GM12865 (cell line): ENCODE results near the gene PKP1.

Experiments used
- DNase-seq: peaks from one replicate; pipeline ENCODE4 v3.0.0; 2010; ENCODE audit warnings: low read depth
- H3K4me3 ChIP-seq: 2 replicates; pipeline ENCODE4 v1.5.1; 2011; ENCODE audit warnings: mild to moderate bottlenecking, low read depth, low read length, control low read depth
- CTCF ChIP-seq: IDR thresholded peaks from 2 replicates; pipeline ENCODE4 v1.5.1; 2011; ENCODE audit warnings: low read length, control low read depth, low read depth, inconsistent platforms; ENCODE audit not compliant: insufficient read depth; ENCODE audit errors: missing control alignments

PKP1 gene

GRCh38 chr1:201298396-201299381 is 15.4 kb downstream of the PKP1 start:
- no peak for TF ChIP-seq CTCF
- no peak for DNase-seq
- H3K4me3 ChIP-seq, result no peak overlapping the region

- no peak for TF ChIP-seq CTCF
- no peak for DNase-seq
- H3K4me3 ChIP-seq, result no peak overlapping the region
Measured at GRCh38 chr1:201299968-201300367, 16.7 kb downstream of the PKP1 start.

DNA sequence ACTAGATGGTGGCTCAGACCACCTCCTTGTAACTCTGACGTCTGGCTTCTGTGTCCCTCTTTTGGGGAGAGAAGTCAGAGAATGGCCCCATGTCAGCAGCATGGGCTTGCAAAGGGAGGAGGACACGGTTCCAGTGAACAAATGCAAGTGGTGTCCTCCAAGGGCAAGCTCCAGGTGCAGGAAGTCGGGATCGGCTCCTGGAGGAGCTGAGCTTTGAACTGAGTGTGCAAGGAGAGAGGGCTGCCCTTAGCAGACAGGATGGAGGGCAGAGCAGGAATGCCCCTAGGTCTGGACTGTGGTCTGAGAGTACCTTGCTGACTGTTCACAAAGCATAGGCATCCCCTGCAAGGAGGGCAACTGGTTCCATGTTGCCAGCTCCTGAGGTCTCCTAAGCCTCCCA is 17.3 kb downstream of the PKP1 start:
- H3K4me3 ChIP-seq, result no peak overlapping the region
- no peak for DNase-seq
- TF ChIP-seq CTCF, result no peak

DNA sequence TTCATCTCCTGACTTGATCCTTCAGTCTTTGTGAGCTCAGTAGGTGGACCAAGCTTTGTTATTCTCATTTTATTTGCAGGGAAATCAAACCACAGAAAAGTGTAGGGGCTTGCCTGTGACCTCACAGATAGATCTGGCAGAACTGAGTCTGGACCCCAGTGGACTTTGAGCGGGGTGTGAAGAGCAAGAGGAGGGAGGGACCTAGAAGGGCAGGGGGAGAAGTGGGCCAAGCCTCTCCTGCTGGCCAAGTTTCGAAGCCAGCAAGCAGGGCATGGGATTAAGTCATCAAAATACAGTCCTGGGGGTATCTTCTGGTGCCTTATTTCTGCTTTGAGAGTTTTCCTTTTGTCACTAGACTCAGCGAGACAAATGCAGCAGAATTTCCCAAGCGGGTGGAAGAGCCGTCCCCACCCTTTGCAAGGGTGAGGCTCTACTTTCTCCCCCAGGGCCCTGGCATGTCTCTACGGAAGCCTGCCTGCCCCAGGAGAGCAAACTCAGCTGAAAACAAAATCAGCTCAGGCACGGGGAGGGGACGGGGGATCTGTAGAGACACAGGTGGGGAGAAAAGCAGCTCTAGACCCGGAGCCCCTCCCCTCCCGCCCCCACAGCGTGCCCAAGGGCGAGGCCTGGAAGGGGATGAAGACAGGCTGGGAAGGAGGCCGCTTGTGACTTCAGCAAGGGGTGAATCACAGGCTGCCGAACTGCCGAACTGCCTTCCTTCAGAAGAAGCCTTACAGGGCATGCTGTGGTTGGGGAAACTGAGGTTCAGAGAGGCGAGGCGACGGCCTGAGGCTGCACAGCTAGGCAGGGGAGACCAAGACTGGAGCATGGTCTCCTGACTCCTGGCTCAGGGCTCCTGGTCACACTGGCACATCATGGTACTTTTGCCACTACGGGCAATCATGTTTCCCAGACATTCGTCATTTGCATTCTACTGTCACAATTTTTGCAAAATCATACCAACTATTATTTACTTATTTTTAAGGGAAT is 19.2 kb downstream of the PKP1 start:
- no peak for TF ChIP-seq CTCF
- DNase-seq, result no peak
- no peak overlapping the region for H3K4me3 ChIP-seq

DNA sequence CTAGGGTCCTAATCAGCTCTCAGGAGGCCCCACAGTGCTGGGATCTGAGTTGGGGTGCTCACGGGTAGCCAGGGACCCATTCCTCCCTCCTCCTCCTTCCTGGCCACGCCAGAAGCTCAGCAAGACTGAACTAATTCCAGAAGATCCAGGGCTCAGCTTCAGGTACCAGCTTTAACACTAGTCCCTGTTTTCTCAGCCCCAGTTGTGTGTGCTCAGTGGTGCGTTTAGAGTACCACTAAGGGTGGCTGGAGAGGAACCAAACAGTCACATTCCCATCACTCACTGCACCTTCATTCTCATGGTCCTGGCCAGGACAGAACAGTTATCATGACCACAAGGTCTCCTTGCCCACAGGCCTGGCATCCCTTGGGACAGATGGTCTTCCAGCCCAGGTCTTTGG is 20.8 kb downstream of the PKP1 start:
- TF ChIP-seq CTCF, result no peak
- no peak for DNase-seq
- H3K4me3 ChIP-seq, result no peak overlapping the region

- H3K4me3 ChIP-seq, result no peak overlapping the region
- TF ChIP-seq CTCF, result no peak
- DNase-seq, result no peak
Measured at GRCh38 chr1:201305815-201306214, 22.5 kb downstream of the PKP1 start.
